Activated CD4-positive, alpha-beta memory T cell treated with anti-CD3 and anti-CD28 coated beads for 36 hours (primary cell): ENCODE results near the gene TTC28. TPM values are rescaled to one million over a fixed set of nuclear protein-coding genes. Genes with fewer than 3 reads are reported as not detected.

ENCODE experiments used
- CTCF ChIA-PET: fragments of 350-600 bp; sonication (Branson Sonifier 250); formaldehyde crosslinking; loops from one replicate; lab custom pipeline; 2021; ENCODE audit warnings: antibody characterized with exemption, inconsistent platforms; lab: Charles Lee
- POLR2A ChIA-PET: fragments of 350-600 bp; sonication (Branson Sonifier 250); formaldehyde crosslinking; loops from one replicate; lab custom pipeline; 2021; ENCODE audit warnings: antibody characterized with exemption; lab: Charles Lee
- DNase-seq: peaks from one replicate; pipeline ENCODE4 v3.0.0-alpha.2; 2020
- H3K27ac Mint-ChIP-seq: one replicate; pipeline ENCODE4 v1.8.0; 2021; ENCODE audit warnings: mixed read lengths
- H3K27me3 Mint-ChIP-seq: one replicate; pipeline ENCODE4 v1.8.0; 2021; ENCODE audit warnings: mixed read lengths
- H3K36me3 Mint-ChIP-seq: one replicate; pipeline ENCODE4 v1.8.0; 2021; ENCODE audit warnings: mixed read lengths
- H3K4me1 Mint-ChIP-seq: one replicate; pipeline ENCODE4 v1.8.0; 2021; ENCODE audit warnings: low read depth, mixed read lengths
- H3K4me3 Mint-ChIP-seq: one replicate; pipeline ENCODE4 v1.8.0; 2021; ENCODE audit warnings: mild to moderate bottlenecking, mixed read lengths
- H3K9me3 Mint-ChIP-seq: one replicate; pipeline ENCODE4 v1.8.0; 2021; ENCODE audit warnings: mixed read lengths
- intact Hi-C: fragments of 100-400 bp; cut with micrococcal nuclease; formaldehyde crosslinking; loops from one replicate; pipeline ENCODE4 v1.15.1; 2023
- total RNA-seq, 2 experiments: library from RNA; stranded (reverse); gene quantifications; one replicate each; pipeline ENCODE4 v1.2.3, GENCODE V29; 2021

Gene TTC28
- total RNA-seq, 2 experiments from 2014 or later: 0.59 to 0.80 TPM

DNA sequence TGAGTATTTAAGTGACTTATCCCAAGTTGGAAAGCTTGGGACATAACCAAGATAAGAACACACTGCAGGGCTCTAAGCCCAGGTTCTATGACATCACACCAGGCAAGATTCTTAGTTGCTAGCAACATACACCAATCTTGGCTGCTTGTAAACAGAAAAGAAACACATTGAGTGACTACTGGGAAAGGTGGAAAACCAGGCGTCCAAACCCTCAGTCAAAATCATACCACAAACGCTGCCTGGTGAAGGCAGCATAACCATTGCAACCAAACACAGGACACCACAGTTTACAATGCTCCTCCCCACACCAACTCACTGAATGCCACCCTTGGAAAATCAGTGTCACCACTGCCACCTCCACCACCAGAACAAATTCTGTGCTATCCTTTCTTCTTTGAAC lies 379.9 kb downstream of the TTC28 start:
- Mint-ChIP-seq H3K4me3 (no peak overlapping the region), H3K36me3 (no peaks in the 10 kb centered on the region), H3K4me1 (peaks cover 3% of the 10 kb centered on the region), H3K9me3 (no peaks in the 10 kb centered on the region), H3K27me3 (no peaks in the 10 kb centered on the region), H3K27ac (no peak overlapping the region)
- CTCF ChIA-PET: interaction anchor here (2.6 kb wide), 1 partner anchor 143 kb away, joined by 9 read pairs; no protein-coding TSS in a partner anchor
- POLR2A ChIA-PET: no interaction called here
- no peak for DNase-seq
- intact Hi-C loops: no loop called here

- Mint-ChIP-seq H3K4me1 (peaks cover 3% of the 10 kb centered on the region), H3K4me3 (no peak overlapping the region), H3K27ac (no peak overlapping the region), H3K36me3 (no peaks in the 10 kb centered on the region), H3K9me3 (no peaks in the 10 kb centered on the region), H3K27me3 (no peaks in the 10 kb centered on the region)
- DNase-seq: no peak
- POLR2A ChIA-PET: no interaction called here
- intact Hi-C loops: no loop called here
- CTCF ChIA-PET: interaction anchor here (2.6 kb wide), 1 partner anchor 143 kb away, joined by 9 read pairs; no protein-coding TSS in a partner anchor
Observed at GRCh38 chr22:28299309-28299708, 380.3 kb downstream of the TTC28 start.

- DNase-seq: no peak
- no peak overlapping the region for H3K4me3 Mint-ChIP-seq
- H3K27me3 Mint-ChIP-seq: no peaks in the 10 kb centered on the region
- H3K9me3 Mint-ChIP-seq: no peaks in the 10 kb centered on the region
- no peaks in the 10 kb centered on the region for H3K36me3 Mint-ChIP-seq
- CTCF ChIA-PET: no interaction called here
- intact Hi-C loops: no loop called here
- POLR2A ChIA-PET: no interaction called here
- no peak overlapping the region for H3K27ac Mint-ChIP-seq
- peaks cover 3% of the 10 kb centered on the region for H3K4me1 Mint-ChIP-seq
Observed at GRCh38 chr22:28297504-28297903, 382.1 kb downstream of the TTC28 start.

- no peak for DNase-seq
- Mint-ChIP-seq H3K36me3 (no peaks in the 10 kb centered on the region), H3K4me3 (no peak overlapping the region), H3K27me3 (no peaks in the 10 kb centered on the region), H3K4me1 (peaks cover 3% of the 10 kb centered on the region), H3K27ac (no peak overlapping the region), H3K9me3 (no peaks in the 10 kb centered on the region)
- ChIA-PET CTCF (no interaction called here), POLR2A (no interaction called here)
- intact Hi-C loops: no loop called here
Observed at GRCh38 chr22:28296452-28296851, 383.2 kb downstream of the TTC28 start.

DNA sequence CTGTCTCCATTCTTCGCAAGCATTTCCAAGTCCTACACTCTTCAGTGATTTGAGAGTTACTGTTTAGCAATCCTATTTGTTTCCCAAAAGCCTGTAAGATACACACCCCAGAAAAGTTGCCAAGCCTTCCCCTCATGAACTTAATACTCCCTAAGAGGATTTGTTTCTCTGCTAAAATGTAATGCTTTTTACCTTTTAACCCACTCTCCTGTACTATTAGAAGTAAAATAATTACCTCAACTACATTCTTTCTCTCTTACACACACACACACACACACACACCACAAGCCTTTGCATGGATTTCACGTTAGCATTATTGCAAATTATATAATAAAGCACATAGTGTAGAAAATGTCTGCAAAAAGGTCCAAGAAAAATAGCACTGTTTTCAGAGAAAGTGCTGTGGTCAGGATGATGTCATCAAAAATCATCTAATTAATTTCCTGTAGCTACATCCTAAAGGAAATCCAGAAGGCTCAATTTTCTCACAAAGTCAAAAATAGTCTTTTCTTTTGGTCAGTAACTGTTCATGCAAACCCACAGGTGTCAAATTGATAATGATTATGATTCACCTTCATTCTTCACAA lies 396.5 kb downstream of the TTC28 start:
- Mint-ChIP-seq H3K9me3 (no peaks in the 10 kb centered on the region), H3K36me3 (no peaks in the 10 kb centered on the region), H3K27me3 (peaks cover 5% of the 10 kb centered on the region), H3K4me3 (no peak overlapping the region), H3K27ac (no peak overlapping the region), H3K4me1 (no peaks in the 10 kb centered on the region)
- intact Hi-C loops: no loop called here
- ChIA-PET POLR2A (no interaction called here), CTCF (no interaction called here)
- no peak for DNase-seq

DNA sequence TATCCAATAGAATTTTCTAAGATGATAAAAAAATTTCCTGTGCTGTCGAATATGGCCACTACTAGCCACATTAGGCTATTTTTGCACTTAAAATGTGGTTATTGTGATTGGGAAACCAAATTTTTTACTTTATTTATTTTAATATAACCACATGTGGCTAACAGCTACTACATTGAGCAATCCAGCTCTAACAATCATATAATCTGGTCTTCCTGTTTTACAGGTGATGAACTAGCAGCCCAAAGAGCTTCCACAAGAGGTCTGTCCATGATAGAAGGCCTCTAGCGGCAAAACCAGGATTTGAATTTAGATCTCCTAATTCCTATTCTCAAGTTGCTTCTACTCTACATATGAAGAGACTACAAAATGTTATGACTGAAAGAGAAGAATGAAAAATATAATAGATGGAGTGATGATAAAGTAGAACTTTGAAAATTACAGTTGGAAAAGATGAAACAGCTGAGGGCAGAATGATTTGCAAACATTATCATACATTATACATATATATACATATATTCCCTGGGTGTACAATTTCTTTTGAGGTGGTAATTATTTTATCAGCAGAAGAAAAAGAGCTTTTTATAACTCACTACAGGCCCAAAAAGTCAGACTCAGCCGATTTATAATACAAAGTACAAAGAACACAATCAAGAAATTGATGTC lies 397.1 kb downstream of the TTC28 start:
- H3K4me3 Mint-ChIP-seq: no peak overlapping the region
- ChIA-PET CTCF (no interaction called here), POLR2A (no interaction called here)
- DNase-seq: no peak
- no peaks in the 10 kb centered on the region for H3K36me3 Mint-ChIP-seq
- H3K9me3 Mint-ChIP-seq: no peaks in the 10 kb centered on the region
- intact Hi-C loops: no loop called here
- no peak overlapping the region for H3K27ac Mint-ChIP-seq
- peaks cover 7% of the 10 kb centered on the region for H3K27me3 Mint-ChIP-seq
- H3K4me1 Mint-ChIP-seq: no peaks in the 10 kb centered on the region

DNA sequence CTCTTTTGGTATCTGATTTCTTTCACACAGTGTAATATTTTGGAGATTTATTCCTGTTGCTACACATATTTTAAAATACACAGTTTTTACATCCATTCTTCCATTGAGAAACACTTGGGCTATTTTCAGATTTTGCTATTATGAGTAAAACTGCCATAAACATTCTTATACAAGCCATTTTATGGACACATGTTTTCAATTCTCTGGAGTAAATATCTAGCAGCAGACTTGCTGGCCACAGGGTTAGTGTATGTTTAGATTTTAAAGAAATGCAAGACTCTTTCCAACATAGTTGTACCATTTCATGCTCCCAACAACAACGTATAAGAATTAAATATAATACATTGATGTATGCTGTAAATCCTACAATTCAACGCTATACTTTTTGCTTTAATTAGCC lies 399.8 kb downstream of the TTC28 start:
- Mint-ChIP-seq H3K9me3 (no peaks in the 10 kb centered on the region), H3K4me3 (no peak overlapping the region), H3K27ac (no peak overlapping the region), H3K27me3 (peaks cover 7% of the 10 kb centered on the region), H3K36me3 (no peaks in the 10 kb centered on the region), H3K4me1 (no peaks in the 10 kb centered on the region)
- ChIA-PET CTCF (no interaction called here), POLR2A (no interaction called here)
- DNase-seq: no peak
- intact Hi-C loops: no loop called here

DNA sequence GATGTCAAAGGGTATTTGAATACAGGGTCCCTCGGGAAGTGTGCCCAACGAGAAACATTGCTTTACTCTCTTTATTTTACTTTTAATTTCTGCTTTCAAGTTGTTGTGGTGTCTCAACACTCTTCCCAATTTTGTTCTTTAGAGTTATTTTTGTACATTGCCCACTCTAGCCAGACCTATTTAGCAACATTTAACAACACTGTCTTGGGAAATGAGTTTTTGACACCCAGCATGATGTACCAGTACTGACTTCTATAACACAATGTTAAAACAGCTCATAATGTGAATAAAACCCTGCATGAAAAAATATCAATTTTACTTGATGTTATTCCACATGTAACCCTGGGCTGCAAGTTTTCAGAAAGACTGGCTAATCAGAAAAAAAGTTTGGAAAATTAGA lies 410.4 kb downstream of the TTC28 start:
- H3K36me3 Mint-ChIP-seq: no peaks in the 10 kb centered on the region
- ChIA-PET CTCF (no interaction called here), POLR2A (no interaction called here)
- no peaks in the 10 kb centered on the region for H3K4me1 Mint-ChIP-seq
- no peak overlapping the region for H3K4me3 Mint-ChIP-seq
- H3K27ac Mint-ChIP-seq: no peak overlapping the region
- intact Hi-C loops: no loop called here
- no peaks in the 10 kb centered on the region for H3K27me3 Mint-ChIP-seq
- H3K9me3 Mint-ChIP-seq: no peaks in the 10 kb centered on the region
- DNase-seq: no peak

- intact Hi-C loops: no loop called here
- no peaks in the 10 kb centered on the region for H3K27me3 Mint-ChIP-seq
- H3K9me3 Mint-ChIP-seq: no peaks in the 10 kb centered on the region
- ChIA-PET POLR2A (no interaction called here), CTCF (no interaction called here)
- no peaks in the 10 kb centered on the region for H3K36me3 Mint-ChIP-seq
- H3K27ac Mint-ChIP-seq: no peak overlapping the region
- no peaks in the 10 kb centered on the region for H3K4me1 Mint-ChIP-seq
- no peak overlapping the region for H3K4me3 Mint-ChIP-seq
- no peak for DNase-seq
Observed at GRCh38 chr22:28268850-28269249, 410.8 kb downstream of the TTC28 start.

DNA sequence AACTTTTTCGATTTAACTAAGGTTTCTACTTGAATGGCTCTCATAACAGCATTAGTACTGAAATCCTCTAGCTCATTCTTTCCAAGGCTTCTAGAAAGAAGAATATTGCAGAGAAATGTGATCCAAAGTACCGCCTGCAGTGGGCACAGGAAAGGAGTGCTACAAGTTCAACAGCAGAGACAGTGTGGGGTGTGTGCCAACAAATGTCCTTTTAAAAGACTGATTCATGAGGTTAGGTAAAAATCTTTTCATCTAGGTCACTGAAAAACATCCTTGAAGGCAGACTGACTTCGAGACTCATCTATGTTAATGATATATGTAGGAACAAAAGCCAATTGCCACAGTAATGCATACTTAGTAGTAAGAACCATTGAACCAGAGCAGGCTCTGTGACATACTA lies 411.5 kb downstream of the TTC28 start:
- POLR2A ChIA-PET: no interaction called here

DNA sequence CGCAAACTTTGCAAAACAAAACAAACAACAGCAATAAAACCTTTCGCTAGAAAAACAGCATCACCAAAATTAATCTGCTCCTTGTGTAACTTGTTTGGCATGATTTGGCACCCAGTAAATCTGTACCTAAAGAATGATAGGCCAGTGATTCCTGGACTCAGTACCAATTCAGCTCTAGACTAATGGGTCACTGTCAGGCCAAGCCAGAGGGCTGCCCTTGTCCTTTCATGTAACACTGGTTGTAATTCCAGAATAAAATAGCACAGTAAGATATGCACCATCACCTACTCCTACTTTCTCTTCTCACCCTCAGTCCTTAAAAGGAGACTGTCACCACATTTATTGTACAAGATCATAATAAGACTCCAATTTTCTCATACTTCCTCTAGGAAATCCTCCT lies 419.0 kb downstream of the TTC28 start:
- POLR2A ChIA-PET: interaction anchor here (0.5 kb wide), 1 partner anchor 865 kb away, joined by 3 read pairs; no protein-coding TSS in a partner anchor
- CTCF ChIA-PET: no interaction called here
- Mint-ChIP-seq H3K27me3 (peaks cover 3% of the 10 kb centered on the region), H3K4me1 (no peaks in the 10 kb centered on the region), H3K36me3 (no peaks in the 10 kb centered on the region), H3K9me3 (no peaks in the 10 kb centered on the region), H3K4me3 (no peak overlapping the region), H3K27ac (no peak overlapping the region)
- no peak for DNase-seq
- intact Hi-C loops: no loop called here

More for the DNA sequence above, 411.5 kb downstream of the TTC28 start:
- intact Hi-C loops: no loop called here
- Mint-ChIP-seq H3K27me3 (no peaks in the 10 kb centered on the region), H3K4me3 (no peak overlapping the region), H3K36me3 (no peaks in the 10 kb centered on the region), H3K4me1 (no peaks in the 10 kb centered on the region), H3K9me3 (no peaks in the 10 kb centered on the region), H3K27ac (no peak overlapping the region)
- no peak for DNase-seq
- CTCF ChIA-PET: no interaction called here

- intact Hi-C loops: no loop called here
- H3K27me3 Mint-ChIP-seq: peaks cover 4% of the 10 kb centered on the region
- no peaks in the 10 kb centered on the region for H3K9me3 Mint-ChIP-seq
- ChIA-PET CTCF (interaction anchor here (1.2 kb wide), 1 partner anchor 14 kb away, joined by 3 read pairs; no protein-coding TSS in a partner anchor), POLR2A (interaction anchor here (0.5 kb wide), 1 partner anchor 865 kb away, joined by 3 read pairs; no protein-coding TSS in a partner anchor)
- no peak overlapping the region for H3K27ac Mint-ChIP-seq
- no peak for DNase-seq
- H3K36me3 Mint-ChIP-seq: no peaks in the 10 kb centered on the region
- H3K4me1 Mint-ChIP-seq: no peaks in the 10 kb centered on the region
- no peak overlapping the region for H3K4me3 Mint-ChIP-seq
Observed at GRCh38 chr22:28259774-28260312, 419.8 kb downstream of the TTC28 start.
